Gastrocnemius medialis (tissue), 4 donors: ENCODE measurements around the gene MIGA1. TPM values are rescaled to one million over a fixed set of nuclear protein-coding genes. Genes with fewer than 3 reads are reported as not detected.

Experiments
- ATAC-seq, 2 donors: fragments of 150-250 bp; one replicate each; pipeline ENCODE4 v1.9.1; 2016
- DNase-seq, 2 donors: peaks; one replicate each; pipeline ENCODE4 v3.0.0-alpha.2; 2019
- H3K27ac ChIP-seq, 4 donors: fragments of 200-600 bp; sonication (generic); 1 replicate in 1 of 4; 2 replicates in 3 of 4; pipeline ENCODE4 v1.5.1; 2016 to 2018; ENCODE audit warnings: mild to moderate bottlenecking in 2 of 4, moderate library complexity in 1 of 4
- H3K27me3 ChIP-seq, 3 donors: fragments of 200-600 bp; sonication (generic) in 2 of 3; 1 replicate in 1 of 3; 2 replicates in 2 of 3; pipeline versions ENCODE4 v1.5.1 to v1.6.0; 2016 to 2019; ENCODE audit warnings: mild to moderate bottlenecking in 1 of 3, moderate library complexity in 1 of 3
- H3K36me3 ChIP-seq, 2 donors: fragments of 200-600 bp; sonication (generic) in 1 of 2; one replicate each; pipeline ENCODE4 v1.5.1; 2017 to 2018
- H3K4me1 ChIP-seq, 2 donors: fragments of 200-600 bp; sonication (generic) in 1 of 2; one replicate each; pipeline ENCODE4 v1.5.1; 2016 to 2017; ENCODE audit warnings: mild to moderate bottlenecking in 2 of 2
- H3K4me3 ChIP-seq, 4 donors: fragments of 200-600 bp; sonication (generic) in 3 of 4; 1 replicate in 1 of 4; 2 replicates in 3 of 4; pipeline ENCODE4 v1.5.1; 2016 to 2019; ENCODE audit warnings: mild to moderate bottlenecking in 2 of 4
- H3K9me3 ChIP-seq, 3 donors: fragments of 200-600 bp; sonication (generic) in 2 of 3; 1 replicate in 1 of 3; 2 replicates in 2 of 3; pipeline ENCODE4 v1.5.1; 2016 to 2019
- CTCF ChIP-seq, 5 experiments: fragments of 450-650 bp in 3 of 5; fragments of 200-600 bp in 2 of 5; sonication (generic) in 2 of 5; IDR thresholded peaks in 4 of 5; conservative IDR thresholded peaks in 1 of 5; 1 replicate in 4 of 5; 2 replicates in 1 of 5; pipeline ENCODE4 v1.5.1; 2016 to 2019; ENCODE audit warnings: antibody characterized with exemption in 5 of 5, mild to moderate bottlenecking in 3 of 5, moderate library complexity in 3 of 5
- POLR2A ChIP-seq, 2 donors: fragments of 450-650 bp; IDR thresholded peaks; one replicate each; pipeline ENCODE4 v1.6.1; 2017; ENCODE audit warnings: antibody characterized with exemption in 2 of 2, mild to moderate bottlenecking in 2 of 2, moderate library complexity in 2 of 2
- in situ Hi-C, 4 donors: fragments of 200-750 bp; cut with MboI; loops; one replicate each; pipeline versions ENCODE4 v1.15.0 to v1.8.0; 2017; ENCODE audit warnings: low sequenced_read_pairs in 4 of 4
- intact Hi-C: fragments of 100-400 bp; cut with DNase I; formaldehyde crosslinking; loops from one replicate; pipeline ENCODE4 v1.15.1; 2023; ENCODE audit warnings: low total_unique reads
- total RNA-seq, 4 donors: library from RNA; depleted of rRNA; stranded (reverse); fragments of >200 nt; gene quantifications; one replicate each; pipeline versions ENCODE4 v1.1.0 to v1.2.3, GENCODE V29; 2016

Gene MIGA1
- 10 to 100 TPM; 15.0 to 21.7 (median 19.2) TPM for total RNA-seq

GRCh38 chr1:77779529-77780281 lies at the start of gene MIGA1:
Gene MIGA1, plus strand, starts transcription at chr1:77779649. Its CDS starts 3,604 bp downstream, at chr1:77783253.
- peak; percentile 87 to 88 for DNase-seq
- in situ Hi-C loops (no loop called here), intact Hi-C loops (loop anchor here (1.0 kb wide), 1 partner anchor 20 kb away; the partner anchor contains the start of gene USP33)
- TF ChIP-seq CTCF (IDR thresholded peaks at IDR 0.05 in 4 of 5, conservative IDR thresholded peaks at IDR 0.05 in 1 of 5) (no peak), POLR2A (IDR thresholded peaks at IDR 0.05) (peak; percentile 20 to 42)
- peaks cover 0 to 13% of the 10 kb centered on the region in 2 donors for H3K36me3 ChIP-seq
- H3K4me1 ChIP-seq = peaks cover 16% of the 10 kb centered on the region in 2 donors
- H3K4me3 ChIP-seq = peak within 1 kb of the TSS; percentile 82 to 98 (median 85)
- no peaks in the 10 kb centered on the region for H3K27me3 ChIP-seq
- H3K9me3 ChIP-seq = no peaks in the 10 kb centered on the region
- H3K27ac ChIP-seq = peak within 1 kb of the TSS; percentile 71 to 85 (median 82)
- ATAC-seq = peak; percentile 99

GRCh38 chr1:77732090-77732489 lies 47.4 kb upstream of the MIGA1 start:
- intact Hi-C loops (no loop called here), in situ Hi-C loops (no loop called here)
- Histone ChIP-seq H3K27me3 (no peaks in the 10 kb centered on the region), H3K9me3 (no peaks in the 10 kb centered on the region), H3K4me1 (no peaks in the 10 kb centered on the region), H3K36me3 (peaks cover 3 to 38% of the 10 kb centered on the region in 2 donors), H3K27ac (no peak overlapping the region), H3K4me3 (no peak overlapping the region)
- ATAC-seq (no peak), DNase-seq (no peak)
- no peak for TF ChIP-seq CTCF (IDR thresholded peaks at IDR 0.05 in 4 of 5, conservative IDR thresholded peaks at IDR 0.05 in 1 of 5)
- TF ChIP-seq POLR2A (IDR thresholded peaks at IDR 0.05) = no peak

- ATAC-seq (no peak), DNase-seq (no peak)
- H3K36me3 ChIP-seq = peaks cover 4 to 23% of the 10 kb centered on the region in 2 donors
- no peak overlapping the region for H3K4me3 ChIP-seq
- no peak overlapping the region for H3K27ac ChIP-seq
- intact Hi-C loops = no loop called here
- no peaks in the 10 kb centered on the region for H3K4me1 ChIP-seq
- TF ChIP-seq POLR2A (IDR thresholded peaks at IDR 0.05) = no peak
- no peak for TF ChIP-seq CTCF (IDR thresholded peaks at IDR 0.05 in 4 of 5, conservative IDR thresholded peaks at IDR 0.05 in 1 of 5)
- no peaks in the 10 kb centered on the region for H3K9me3 ChIP-seq
- H3K27me3 ChIP-seq = no peaks in the 10 kb centered on the region
- in situ Hi-C loops = no loop called here
These were observed 40.2 kb upstream of the MIGA1 start for GRCh38 chr1:77739235-77739634.

- Histone ChIP-seq H3K36me3 (peaks cover 4 to 19% of the 10 kb centered on the region in 2 donors), H3K9me3 (no peaks in the 10 kb centered on the region), H3K4me1 (peaks cover 3 to 6% of the 10 kb centered on the region in 2 donors), H3K4me3 (no peak overlapping the region), H3K27ac (no peak overlapping the region), H3K27me3 (no peaks in the 10 kb centered on the region)
- ATAC-seq (no peak), DNase-seq (no peak)
- no peak for TF ChIP-seq CTCF (IDR thresholded peaks at IDR 0.05 in 4 of 5, conservative IDR thresholded peaks at IDR 0.05 in 1 of 5)
- in situ Hi-C loops (no loop called here), intact Hi-C loops (no loop called here)
These were observed 38.1 kb upstream of the MIGA1 start for GRCh38 chr1:77741316-77741715.
